CD14-positive monocyte (primary cell): ENCODE measurements around the gene PFDN2. TPM values are rescaled to one million over a fixed set of nuclear protein-coding genes. Genes with fewer than 3 reads are reported as not detected.
A peak's percentile ranks its signal among the peaks of the same experiment; 100 is the strongest.

Experiments used
- DNase-seq, 3 donors: peaks; one replicate each; pipeline ENCODE4 v3.0.0-alpha.2; 2011 to 2022
- H2AFZ ChIP-seq: 2 replicates; pipeline ENCODE4 v1.6.0; 2012; ENCODE audit warnings: mild to moderate bottlenecking, low read depth, low read length, inconsistent platforms; ENCODE audit not compliant: insufficient read depth, poor library complexity, severe bottlenecking
- H3K27ac ChIP-seq, 2 donors: 1 replicate in 1 of 2; 2 replicates in 1 of 2; pipeline ENCODE4 v1.5.1; 2012 to 2013; ENCODE audit warnings: low read length in 2 of 2, control low read depth in 1 of 2, inconsistent platforms in 1 of 2, low read depth in 1 of 2, mild to moderate bottlenecking in 1 of 2
- H3K27me3 ChIP-seq, 2 donors: one replicate each; pipeline versions ENCODE4 v1.6.0 to v1.6.1; 2011 to 2013; ENCODE audit warnings: low read length in 2 of 2; ENCODE audit not compliant: control insufficient read depth in 2 of 2, insufficient read depth in 2 of 2
- H3K36me3 ChIP-seq, 2 donors: replicated peaks in 1 of 2; 1 replicate in 1 of 2; 2 replicates in 1 of 2; pipeline versions ENCODE4 v1.5.1 to v1.6.1; 2012 to 2013; ENCODE audit warnings: low read length in 2 of 2, control low read depth in 1 of 2, inconsistent platforms in 1 of 2, mild to moderate bottlenecking in 1 of 2; ENCODE audit not compliant: insufficient read depth in 2 of 2, control insufficient read depth in 1 of 2
- H3K4me1 ChIP-seq, 2 donors: 1 replicate in 1 of 2; 2 replicates in 1 of 2; pipeline versions ENCODE4 v1.5.1 to v1.6.1; 2012 to 2013; ENCODE audit warnings: low read length in 2 of 2, control low read depth in 1 of 2, inconsistent platforms in 1 of 2, mild to moderate bottlenecking in 1 of 2, moderate library complexity in 1 of 2; ENCODE audit not compliant: insufficient read depth in 2 of 2, control insufficient read depth in 1 of 2
- H3K4me2 ChIP-seq: replicated peaks from 2 replicates; pipeline ENCODE3; 2012; ENCODE audit warnings: low read length, moderate library complexity, mild to moderate bottlenecking; ENCODE audit not compliant: poor library complexity, severe bottlenecking; ENCODE audit errors: extremely low read depth
- H3K4me3 ChIP-seq, 3 experiments: fragments of 200-600 bp in 1 of 3; sonication (generic) in 1 of 3; replicated peaks in 1 of 3; 1 replicate in 2 of 3; 2 replicates in 1 of 3; pipeline ENCODE4 v1.5.1; 2011 to 2013; ENCODE audit warnings: low read length in 3 of 3, mild to moderate bottlenecking in 3 of 3, control low read depth in 2 of 3, low read depth in 2 of 3, inconsistent platforms in 1 of 3, moderate library complexity in 1 of 3
- H3K79me2 ChIP-seq: 2 replicates; pipeline ENCODE4 v1.6.0; 2012; ENCODE audit warnings: mild to moderate bottlenecking, control low read depth, inconsistent platforms, low read length, moderate library complexity; ENCODE audit not compliant: insufficient read depth
- H3K9ac ChIP-seq: 2 replicates; pipeline ENCODE4 v1.6.0; 2017; ENCODE audit warnings: low read length, mild to moderate bottlenecking; ENCODE audit not compliant: insufficient read depth, poor library complexity, severe bottlenecking
- H3K9me3 ChIP-seq, 2 donors: replicated peaks in 1 of 2; 1 replicate in 1 of 2; 2 replicates in 1 of 2; pipeline versions ENCODE4 v1.5.1 to v1.6.1; 2012 to 2013; ENCODE audit warnings: low read length in 2 of 2, control low read depth in 1 of 2; ENCODE audit not compliant: control insufficient read depth in 1 of 2, insufficient read depth in 1 of 2
- H4K20me1 ChIP-seq: 2 replicates; pipeline ENCODE4 v1.6.0; 2012; ENCODE audit warnings: mild to moderate bottlenecking, low read length, control low read depth, moderate library complexity; ENCODE audit not compliant: insufficient read depth
- H3K27ac Mint-ChIP-seq, 7 donors: one replicate each; pipeline ENCODE4 v1.8.0; 2020; ENCODE audit warnings: mild to moderate bottlenecking in 7 of 7, mixed read lengths in 7 of 7, moderate library complexity in 6 of 7, inconsistent platforms in 2 of 7
- H3K27me3 Mint-ChIP-seq, 3 donors: one replicate each; pipeline ENCODE4 v1.8.0; 2021 to 2022; ENCODE audit warnings: low read depth in 3 of 3, mild to moderate bottlenecking in 3 of 3, mixed read lengths in 3 of 3, moderate library complexity in 3 of 3, inconsistent platforms in 1 of 3
- H3K36me3 Mint-ChIP-seq, 2 donors: one replicate each; pipeline ENCODE4 v1.8.0; 2020; ENCODE audit warnings: mixed read lengths in 2 of 2, inconsistent platforms in 1 of 2, mild to moderate bottlenecking in 1 of 2
- H3K4me1 Mint-ChIP-seq: one replicate; pipeline ENCODE4 v1.8.0; 2020; ENCODE audit warnings: mild to moderate bottlenecking, mixed read lengths
- H3K4me3 Mint-ChIP-seq, 2 donors: one replicate each; pipeline ENCODE4 v1.8.0; 2020; ENCODE audit warnings: mild to moderate bottlenecking in 2 of 2, mixed read lengths in 2 of 2, moderate library complexity in 1 of 2
- H3K9me3 Mint-ChIP-seq, 7 donors: one replicate each; pipeline ENCODE4 v1.8.0; 2020 to 2022; ENCODE audit warnings: mixed read lengths in 7 of 7, mild to moderate bottlenecking in 6 of 7, moderate library complexity in 6 of 7, inconsistent platforms in 2 of 7
- CTCF ChIP-seq: fragments of 200-600 bp; IDR thresholded peaks from one replicate; pipeline ENCODE4 v1.8.0; 2022; ENCODE audit warnings: antibody characterized with exemption, mild to moderate bottlenecking
- WGBS: methylation state at CpG from one replicate; pipeline ENCODE4 v1.1.5; 2013; ENCODE audit warnings: missing lambda C conversion rate; ENCODE audit not compliant: insufficient coverage; 5-methylcytosine and 5-hydroxymethylcytosine counted together
- intact Hi-C, 2 donors: fragments of 100-400 bp; cut with micrococcal nuclease; formaldehyde crosslinking; loops; one replicate each; pipeline versions ENCODE4 v1.15.0 to v1.15.1; 2023
- polyA plus RNA-seq, 3 donors: library from polyadenylated mRNA; depleted of rRNA in 1 of 3; unstranded in 2 of 3; stranded (reverse) in 1 of 3; fragments of 300-500 nt in 2 of 3; fragments of >200 nt in 1 of 3; fragmentation: Illumina TruSeq in 2 of 3; gene quantifications; 1 replicate in 2 of 3; 2 replicates in 1 of 3; pipeline ENCODE4 v1.2.3, GENCODE V29; 2012 to 2021

Gene PFDN2
- polyA plus RNA-seq, 3 donors: 59.1 to 80.7 (median 65.6) TPM

DNA sequence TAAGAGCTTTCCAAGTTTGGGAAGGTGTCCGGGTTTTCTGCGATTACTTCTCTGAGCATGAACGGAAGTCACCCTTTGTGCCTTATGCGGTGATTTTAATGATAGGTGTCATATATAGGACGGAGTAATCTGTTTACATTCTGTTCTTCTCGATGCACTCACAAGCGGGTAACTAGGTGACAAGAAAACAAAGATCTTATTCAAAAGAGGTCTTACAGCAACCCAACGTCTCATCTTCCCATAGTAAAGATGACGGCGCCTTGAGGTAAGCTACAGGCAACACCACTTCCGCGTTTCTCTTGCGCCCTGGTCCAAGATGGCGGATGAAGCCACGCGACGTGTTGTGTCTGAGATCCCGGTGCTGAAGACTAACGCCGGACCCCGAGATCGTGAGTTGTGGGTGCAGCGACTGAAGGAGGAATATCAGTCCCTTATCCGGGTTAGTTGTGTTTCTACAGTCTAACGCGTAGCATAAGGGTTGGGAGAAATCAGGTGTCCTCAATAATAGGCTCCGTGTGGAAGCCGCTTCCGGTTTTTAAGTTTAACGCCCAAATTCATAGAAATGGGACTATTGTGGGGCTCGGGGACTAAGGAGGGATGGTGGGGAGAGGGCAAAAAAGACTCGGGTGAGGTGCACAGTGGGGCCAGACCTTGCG, 36.0 kb upstream of the PFDN2 start, which contains the start of gene UFC1:
Gene UFC1, plus strand, starts transcription at position 297 of the 656 bp plus-strand sequence. Its CDS starts 20 bp downstream, at position 317.
- peaks cover 23% of the 10 kb centered on the region for H3K4me1 Mint-ChIP-seq
- H3K4me3 ChIP-seq: peak within 1 kb of the TSS; percentile 80 to 98 (median 95)

More for the DNA sequence above, 36.0 kb upstream of the PFDN2 start, which contains the start of gene UFC1:
- Histone ChIP-seq H3K9ac (peak within 1 kb of the TSS; percentile 88), H2AFZ (peak within 1 kb of the TSS; percentile 87), H3K79me2 (peaks cover 20% of the 10 kb centered on the region), H3K27ac (peak within 1 kb of the TSS; percentile 96 to 98), H4K20me1 (no peaks in the 10 kb centered on the region), H3K36me3 (peaks cover 17 to 20% of the 10 kb centered on the region in 2 donors), H3K27me3 (no peaks in the 10 kb centered on the region), H3K4me2 (peak within 1 kb of the TSS; percentile 81), H3K9me3 (no peaks in the 10 kb centered on the region), H3K4me1 (peaks cover 16 to 22% of the 10 kb centered on the region in 2 donors)
- under 1% methylated on average over 27 of the region's 33 CpGs for WGBS
- intact Hi-C loops: loop anchor here in 1 of 2 donors (5.0 kb wide), 1 partner anchor 37 kb away; the partner anchor contains the start of genes NIT1 and PFDN2
- no peak for TF ChIP-seq CTCF
- DNase-seq: peak; percentile 87 to 92 (median 91)
- Mint-ChIP-seq H3K4me3 (peak within 1 kb of the TSS; percentile 94 to 98), H3K27ac (peak within 1 kb of the TSS; percentile 98 to 100 (median 100)), H3K9me3 (no peaks in the 10 kb centered on the region), H3K36me3 (peaks cover 10 to 24% of the 10 kb centered on the region in 2 donors), H3K27me3 (no peaks in the 10 kb centered on the region)
